ENCODE results near the gene ARL15.

ARL15 gene

GRCh38 chr5:54195701-54196100, 114.7 kb downstream of the ARL15 start:
- DNase-seq = no peak

- DNase-seq = no peak
Measured at GRCh38 chr5:54194318-54194717, 116.1 kb downstream of the ARL15 start.

- DNase-seq = no peak
Measured at GRCh38 chr5:54187694-54188093, 122.7 kb downstream of the ARL15 start.

GRCh38 chr5:54186912-54187445, 123.4 kb downstream of the ARL15 start:
- DNase-seq = no peak

- DNase-seq = no peak
Measured at GRCh38 chr5:54186108-54186507, 124.3 kb downstream of the ARL15 start.

GRCh38 chr5:54184806-54185205, 125.6 kb downstream of the ARL15 start:
- no peak for DNase-seq

- no peak for DNase-seq
Measured at GRCh38 chr5:54180630-54181031, 129.7 kb downstream of the ARL15 start.

- DNase-seq = no peak
Measured at GRCh38 chr5:54178991-54179390, 131.4 kb downstream of the ARL15 start.

- DNase-seq = no peak
Measured at GRCh38 chr5:54178207-54178606, 132.2 kb downstream of the ARL15 start.

- no peak for DNase-seq
Measured at GRCh38 chr5:54177058-54177457, 133.3 kb downstream of the ARL15 start.

- no peak for DNase-seq
Measured at GRCh38 chr5:54176066-54176830, 134.1 kb downstream of the ARL15 start.

GRCh38 chr5:54173251-54173650, 137.1 kb downstream of the ARL15 start:
- DNase-seq = no peak

GRCh38 chr5:54171645-54172384, 138.6 kb downstream of the ARL15 start:
- no peak for DNase-seq

GRCh38 chr5:54165687-54166086, 144.7 kb downstream of the ARL15 start:
- DNase-seq = no peak

GRCh38 chr5:54162184-54162583, 148.2 kb downstream of the ARL15 start:
- no peak for DNase-seq

GRCh38 chr5:54160329-54160728, 150.0 kb downstream of the ARL15 start:
- DNase-seq = no peak

- no peak for DNase-seq
Measured at GRCh38 chr5:54159893-54160195, 150.5 kb downstream of the ARL15 start.

GRCh38 chr5:54159153-54159892, 151.1 kb downstream of the ARL15 start:
- peak in 1 of 2 donors; percentile 53 for DNase-seq

- no peak for DNase-seq
Measured at GRCh38 chr5:54156577-54156976, 153.8 kb downstream of the ARL15 start.

- no peak for DNase-seq
Measured at GRCh38 chr5:54150841-54151240, 159.5 kb downstream of the ARL15 start.

- DNase-seq = no peak
Measured at GRCh38 chr5:54148858-54149257, 161.5 kb downstream of the ARL15 start.

GRCh38 chr5:54148067-54148845, 162.1 kb downstream of the ARL15 start:
- DNase-seq = no peak

- no peak for DNase-seq
Measured at GRCh38 chr5:54146916-54147315, 163.5 kb downstream of the ARL15 start.
